Measurements from ENCODE around the gene EGFL7. TPM values are rescaled to one million over a fixed set of nuclear protein-coding genes. Genes with fewer than 3 reads are reported as not detected.

Gene EGFL7
- total and polyA plus RNA-seq, 2 of the 8 experiments (the other 6 are each of a cell fraction or from before 2014, with no cell fraction given), result 37.8 to 53.4 TPM

DNA sequence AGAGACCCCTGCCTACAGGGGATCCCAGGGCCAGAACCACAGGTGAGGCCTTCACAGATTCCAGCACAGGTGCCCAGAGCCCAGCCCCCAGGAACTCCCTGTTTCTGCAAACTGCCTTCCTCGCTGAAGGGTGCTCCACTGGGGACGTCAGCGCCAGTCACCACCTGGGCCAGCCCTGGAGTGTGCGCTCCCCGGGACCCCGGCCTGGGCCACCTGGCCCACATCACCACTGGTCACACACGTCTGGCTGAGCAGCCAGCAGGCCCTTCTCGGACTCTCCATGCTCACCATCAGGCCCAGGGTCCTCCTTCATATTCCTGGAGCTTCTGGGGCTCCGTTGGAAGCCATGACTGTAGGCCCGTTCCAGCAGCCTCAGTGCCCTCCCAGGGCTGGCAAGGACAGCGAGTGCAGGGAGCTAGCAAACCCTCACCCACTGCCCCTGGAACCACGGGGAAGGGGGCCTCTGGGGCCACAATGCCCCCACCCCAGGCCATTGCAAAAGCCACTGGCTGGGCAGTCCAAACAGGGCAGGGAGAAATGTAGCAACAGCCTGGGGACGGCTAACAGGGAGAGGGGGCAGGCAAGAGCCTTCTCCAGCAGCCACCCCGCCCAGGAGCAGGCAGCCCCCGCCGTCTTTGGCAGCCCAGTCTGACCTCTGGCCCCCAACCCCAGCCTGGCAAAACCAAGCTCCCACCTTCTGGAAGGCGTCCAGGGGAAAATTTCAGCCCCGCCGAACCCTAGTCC, 23.2 kb downstream of the EGFL7 start:
- Histone ChIP-seq H4K91ac (replicated peaks; ENCODE audit: insufficient read length, low read length) (no peak overlapping the region), H3K23ac (ENCODE audit: insufficient read length) (no peak overlapping the region), H2BK5ac (ENCODE audit: low read depth, low read length) (no peak overlapping the region), H4K8ac (ENCODE audit: extremely low read depth, insufficient read depth, low read length) (no peak overlapping the region; the same call in 1 of the 2 replicates), H3K14ac (ENCODE audit: insufficient read length) (no peak overlapping the region), H3K56ac (replicated peaks; ENCODE audit: insufficient read length, low read depth, low read length) (no peak overlapping the region), H3K4me2 (ENCODE audit: insufficient read depth in 1 of 2, low read depth in 2 of 2, low read length in 2 of 2) (peak overlapping the region; percentile 48 to 81), H3K27me3 (replicated peaks in 1 of 4; ENCODE audit: control insufficient read depth in 3 of 4, extremely low read depth in 1 of 4, insufficient read depth in 3 of 4, low read length in 3 of 4) (peaks cover 0 to 11% (median 5%) of the 10 kb centered on the region in 4 experiments; a peak in 4 of 7 replicates), H3K79me2 (ENCODE audit: control insufficient read depth in 1 of 2, insufficient read depth in 2 of 2, low read length in 2 of 2) (no peaks in the 10 kb centered on the region), H2BK20ac (ENCODE audit: low read length) (no peak overlapping the region), H2BK15ac (ENCODE audit: low read length) (no peak overlapping the region), H3K36me3 (ENCODE audit: control insufficient read depth in 2 of 4, insufficient read depth in 4 of 4, low read length in 3 of 4) (no peaks in the 10 kb centered on the region), H4K5ac (ENCODE audit: insufficient read length, low read depth, low read length) (no peak overlapping the region), H3K23me2 (ENCODE audit: low read depth, low read length) (peaks cover 13% of the 10 kb centered on the region; the same call in 1 of the 2 replicates), H2BK120ac (replicated peaks; ENCODE audit: low read depth, low read length) (no peak overlapping the region), H2AK5ac (ENCODE audit: low read depth, low read length) (no peak overlapping the region), H3K79me1 (ENCODE audit: low read depth, low read length) (peaks cover 6% of the 10 kb centered on the region), H3K27ac (ENCODE audit: low read depth, low read length) (no peak overlapping the region), H2BK12ac (ENCODE audit: low read depth, low read length) (peak overlapping the region; percentile 17; the same call in 1 of the 2 replicates), H3K4ac (replicated peaks; ENCODE audit: insufficient read length, low read depth, low read length) (no peak overlapping the region), H3K9ac (replicated peaks in 1 of 4; ENCODE audit: extremely low read depth in 1 of 4, low read depth in 3 of 4, low read length in 3 of 4) (peak overlapping the region in 1 of 4 experiments; percentile 13; a peak in 2 of 7 replicates), H3K4me3 (ENCODE audit: extremely low read depth in 1 of 4, insufficient read depth in 2 of 4, low read depth in 3 of 4, low read length in 4 of 4) (peak overlapping the region; percentile 56 to 85 (median 64)), H4K20me1 (replicated peaks in 1 of 2; ENCODE audit: control insufficient read depth in 1 of 2, insufficient read depth in 2 of 2, low read length in 2 of 2) (peaks cover 2 to 10% of the 10 kb centered on the region in 2 experiments), H3K9me3 (ENCODE audit: insufficient read depth in 2 of 2, low read depth in 1 of 2, low read length in 1 of 2) (no peaks in the 10 kb centered on the region), H2AFZ (ENCODE audit: low read length) (no peak overlapping the region), H3K18ac (ENCODE audit: extremely low read depth, low read length) (peak overlapping the region; percentile 48), H3K4me1 (replicated peaks in 1 of 4; ENCODE audit: control insufficient read depth in 3 of 4, insufficient read depth in 4 of 4, low read length in 3 of 4) (peaks cover 0 to 24% (median 11%) of the 10 kb centered on the region in 4 experiments; a peak in 4 of 7 replicates)
- ChIA-PET POLR2A (ENCODE audit: partially characterized antibody) (interaction anchor here (1.2 to 3.7 kb wide), 2 partner anchors 33 to 42 kb away, joined by 3 to 29 read pairs; no protein-coding TSS in a partner anchor), CTCF (ENCODE audit: partially characterized antibody) (interaction anchor here (0.5 to 12.8 kb wide), 5 partner anchors 8 to 201 kb away, joined by 3 to 125 read pairs (median 4); no protein-coding TSS in a partner anchor)
- 67% methylated on average over 17 of the region's 19 CpGs; no CpG with 5 or more reads in 1 of the 2 experiments for WGBS, 2 experiments (ENCODE audit: extremely low coverage in 1 of 2, insufficient coverage in 1 of 2, insufficient read length in 1 of 2, insufficient replicate concordance in 2 of 2, low coverage in 1 of 2, low lambda C conversion rate in 2 of 2, missing lambda C conversion rate in 1 of 2)
- FAIRE-seq, result no peak
- peak in 1 of 2 experiments; percentile 56 for DNase-seq (ENCODE audit: low read depth in 1 of 2, low spot score in 2 of 2)
- TF ChIP-seq SIX5 (IDR thresholded peaks at IDR 0.05; ENCODE audit: low read depth, low read length), result no peak
- TF ChIP-seq NRF1 (IDR thresholded peaks at IDR 0.05; ENCODE audit: low read depth, low read length), result no peak
- TF ChIP-seq HDAC6 (IDR thresholded peaks at IDR 0.05; ENCODE audit: low read depth, low read length), result no peak
- no peak for TF ChIP-seq SAP30 (IDR thresholded peaks at IDR 0.05; ENCODE audit: insufficient read depth, insufficient replicate concordance, low read length)
